Heart left ventricle (tissue), 13 donors: ENCODE measurements around the gene ADPRS.

Experiments
- POLR2A ChIP-seq, 2 donors: fragments of 450-650 bp; IDR thresholded peaks; one replicate each; pipeline ENCODE4 v1.6.1; 2017; ENCODE audit warnings: antibody characterized with exemption in 2 of 2, mild to moderate bottlenecking in 2 of 2, moderate library complexity in 2 of 2
- TF ChIP-seq, protein P1 (sequence below), 12 donors: fragments of 200-600 bp; sonication (generic) in 4 of 12; IDR thresholded peaks; one replicate each; pipeline versions ENCODE4 v1.5.0 to v1.8.0; 2018 to 2022; ENCODE audit warnings: antibody characterized with exemption in 12 of 12, mild to moderate bottlenecking in 5 of 12
- donor health status: ischemic (EF 13 %, LVEDD 7.1; RV severe dilation, severe dysfunction).
- donor health status: DM: no; HTN: yes; CAD: no.
- donor health status: DM: no; HTN: no; CAD: no.
- donor health status: ischemic (EF 25% LVEDD 6.9; RV normal size, moderate dysfunction).
- donor health status: ischemic (EF 25% LVEDD 5.7; RV mildly dilated, moderate dysfunction).
- donor health status: ischemic (EF 35%, LVEDD 5.7; RV mildly dilated, moderate dysfunction).
- donor health status: nonischemic (EF 11% LVEDD 7.7; RV severe dilation, severe dysfunction).
- donor health status: DM: yes; HTN: yes; CAD: no.
- donor health status: PGD.
- donor health status: ischemic (EF 29% LVEDD 5.4; RV normal size, mild dysfunction).
- donor health status: nonischemic (EF 23%, LVEDD 6.1; RV moderate dilation, normal function).

DNA sequence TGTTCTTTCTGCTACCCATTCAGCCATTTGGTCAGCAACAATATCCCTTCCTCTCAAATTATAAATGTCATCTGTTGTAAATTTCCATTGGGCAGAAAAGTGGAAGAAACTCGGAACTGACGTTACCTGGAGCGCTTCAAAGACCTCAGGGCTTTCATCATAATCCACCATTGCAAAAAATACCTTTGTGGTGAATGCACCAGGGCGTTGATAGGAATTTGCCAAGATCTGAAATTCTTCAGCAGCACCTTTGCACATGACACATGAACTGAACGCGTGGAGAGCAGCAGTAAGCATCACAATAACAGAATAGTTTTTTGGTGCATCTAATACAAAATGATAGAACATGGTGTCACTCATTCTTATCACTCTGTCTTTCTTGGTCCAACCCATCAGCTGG is 7.9 kb upstream of the ADPRS start:
- TF ChIP-seq, protein P1, sequence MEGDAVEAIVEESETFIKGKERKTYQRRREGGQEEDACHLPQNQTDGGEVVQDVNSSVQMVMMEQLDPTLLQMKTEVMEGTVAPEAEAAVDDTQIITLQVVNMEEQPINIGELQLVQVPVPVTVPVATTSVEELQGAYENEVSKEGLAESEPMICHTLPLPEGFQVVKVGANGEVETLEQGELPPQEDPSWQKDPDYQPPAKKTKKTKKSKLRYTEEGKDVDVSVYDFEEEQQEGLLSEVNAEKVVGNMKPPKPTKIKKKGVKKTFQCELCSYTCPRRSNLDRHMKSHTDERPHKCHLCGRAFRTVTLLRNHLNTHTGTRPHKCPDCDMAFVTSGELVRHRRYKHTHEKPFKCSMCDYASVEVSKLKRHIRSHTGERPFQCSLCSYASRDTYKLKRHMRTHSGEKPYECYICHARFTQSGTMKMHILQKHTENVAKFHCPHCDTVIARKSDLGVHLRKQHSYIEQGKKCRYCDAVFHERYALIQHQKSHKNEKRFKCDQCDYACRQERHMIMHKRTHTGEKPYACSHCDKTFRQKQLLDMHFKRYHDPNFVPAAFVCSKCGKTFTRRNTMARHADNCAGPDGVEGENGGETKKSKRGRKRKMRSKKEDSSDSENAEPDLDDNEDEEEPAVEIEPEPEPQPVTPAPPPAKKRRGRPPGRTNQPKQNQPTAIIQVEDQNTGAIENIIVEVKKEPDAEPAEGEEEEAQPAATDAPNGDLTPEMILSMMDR (IDR thresholded peaks at IDR 0.05): no peak
- no peak for TF ChIP-seq POLR2A (IDR thresholded peaks at IDR 0.05)
